ENCODE data around the gene ZNF154.
A peak's percentile ranks its signal among the peaks of the same experiment; 100 is the strongest.

The ZNF154 gene

DNA sequence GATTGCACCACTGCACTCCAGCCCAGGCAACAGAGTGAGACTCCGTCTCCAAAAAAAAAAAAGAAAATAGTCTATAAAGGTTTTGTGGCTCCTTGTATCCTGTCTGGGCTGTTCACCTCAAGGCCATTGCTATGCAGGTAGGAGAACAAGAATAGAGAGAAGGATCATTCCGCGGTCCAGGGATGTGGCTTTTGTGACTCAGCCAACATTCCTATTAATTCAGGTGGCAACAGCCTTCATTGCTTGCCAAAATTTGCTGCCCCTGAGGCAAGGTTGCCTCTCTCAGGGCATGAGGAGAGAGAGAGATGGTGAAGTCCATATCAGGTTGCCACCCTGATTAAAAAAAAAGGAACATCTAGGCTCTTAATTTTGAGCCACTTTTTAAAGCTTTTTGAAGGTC is 19.3 kb downstream of the ZNF154 start:
- H3K4ac ChIP-seq (ENCODE audit: low read depth in 1 of 2, low read length in 2 of 2) = no peak overlapping the region
- DNase-seq = no peak
- H2AFZ ChIP-seq (ENCODE audit: low read depth, low read length) = no peak overlapping the region
- H3K23ac ChIP-seq (ENCODE audit: low read length in 2 of 2) = no peak overlapping the region
- H4K8ac ChIP-seq (ENCODE audit: low read length) = no peak overlapping the region
- H2AK5ac ChIP-seq (ENCODE audit: low read length, severe bottlenecking) = no peak overlapping the region
- H3K4me2 ChIP-seq (ENCODE audit: low read length, poor library complexity, severe bottlenecking) = no peak overlapping the region
- no peak overlapping the region for H2BK120ac ChIP-seq (ENCODE audit: low read depth, low read length)
- H3K9me3 ChIP-seq (ENCODE audit: control insufficient read depth, low read length) = peaks cover 79% of the 10 kb centered on the region
- H3K27me3 ChIP-seq (ENCODE audit: control insufficient read depth in 1 of 2, insufficient read depth in 1 of 2, low read length in 2 of 2) = no peaks in the 10 kb centered on the region
- H3K4me1 ChIP-seq (ENCODE audit: control insufficient read depth, insufficient read depth, low read depth, low read length) = no peaks in the 10 kb centered on the region
- H4K91ac ChIP-seq (ENCODE audit: low read length) = no peak overlapping the region
- no peak overlapping the region for H2BK15ac ChIP-seq (ENCODE audit: low read depth, poor library complexity, severe bottlenecking)
- H3K27ac ChIP-seq (ENCODE audit: low read length, poor library complexity, severe bottlenecking) = no peak overlapping the region
- H3K14ac ChIP-seq (ENCODE audit: low read length in 2 of 2) = no peak overlapping the region
- peaks cover 47% of the 10 kb centered on the region for H3K79me1 ChIP-seq (replicated peaks; ENCODE audit: low read length, poor library complexity, severe bottlenecking)
- WGBS = 90% methylated on average over 3 of the region's 3 CpGs
- H2BK12ac ChIP-seq (ENCODE audit: low read length in 2 of 2) = no peak overlapping the region
- H3K18ac ChIP-seq (ENCODE audit: low read depth in 1 of 2, low read length in 2 of 2) = no peak overlapping the region
- H2BK5ac ChIP-seq (ENCODE audit: low read depth, low read length, poor library complexity, severe bottlenecking) = no peak overlapping the region
- H3K4me3 ChIP-seq (ENCODE audit: insufficient read depth in 1 of 2, low read depth in 1 of 2, low read length in 2 of 2) = peak overlapping the region in 1 of 2 experiments; percentile 34
- H3K36me3 ChIP-seq (ENCODE audit: control insufficient read depth in 1 of 2, insufficient read depth in 2 of 2, low read depth in 1 of 2, low read length in 2 of 2) = peaks cover 38 to 57% of the 10 kb centered on the region in 2 experiments
- no peak overlapping the region for H3K9ac ChIP-seq (ENCODE audit: low read length)

DNA sequence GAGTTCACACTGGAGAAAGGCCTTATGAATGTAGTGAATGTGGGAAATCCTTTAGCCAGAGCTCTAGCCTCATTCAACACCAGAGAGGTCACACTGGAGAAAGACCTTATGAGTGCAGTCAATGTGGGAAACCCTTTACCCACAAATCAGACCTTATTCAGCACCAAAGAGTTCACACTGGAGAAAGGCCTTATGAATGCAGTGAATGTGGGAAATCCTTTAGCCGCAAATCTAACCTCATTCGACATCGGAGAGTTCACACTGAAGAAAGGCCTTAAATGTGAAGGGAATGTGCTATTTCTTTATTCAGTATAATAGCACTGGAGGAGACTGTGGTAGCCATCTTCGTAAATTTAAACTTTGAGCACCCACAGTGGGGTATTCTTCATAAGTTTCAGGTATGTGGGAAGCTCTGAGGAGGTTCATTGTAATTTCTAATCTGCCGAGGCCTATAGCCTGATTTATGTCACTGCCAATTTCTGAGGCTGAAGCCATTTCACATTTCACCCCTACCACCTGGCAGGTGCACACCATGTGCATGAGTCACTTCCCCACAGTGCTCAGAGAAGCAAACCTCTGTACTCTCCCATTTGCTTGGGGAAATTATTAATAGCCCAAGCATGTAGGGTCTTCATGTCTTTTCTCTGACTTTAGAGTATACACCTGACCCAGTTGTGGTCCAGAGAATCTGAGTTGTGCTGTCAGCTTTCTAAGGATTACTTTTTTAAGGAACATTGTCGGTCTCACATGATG is 20.8 kb downstream of the ZNF154 start:
- Histone ChIP-seq H3K23ac (ENCODE audit: low read length in 2 of 2) (no peak overlapping the region), H3K27ac (ENCODE audit: low read length, poor library complexity, severe bottlenecking) (no peak overlapping the region), H2BK15ac (ENCODE audit: low read depth, poor library complexity, severe bottlenecking) (no peak overlapping the region), H3K4me2 (ENCODE audit: low read length, poor library complexity, severe bottlenecking) (no peak overlapping the region), H3K4me3 (ENCODE audit: insufficient read depth in 1 of 2, low read depth in 1 of 2, low read length in 2 of 2) (peak overlapping the region in 1 of 2 experiments; percentile 52), H3K79me1 (replicated peaks; ENCODE audit: low read length, poor library complexity, severe bottlenecking) (peaks cover 50% of the 10 kb centered on the region), H3K9me3 (ENCODE audit: control insufficient read depth, low read length) (peaks cover 74% of the 10 kb centered on the region), H3K36me3 (ENCODE audit: control insufficient read depth in 1 of 2, insufficient read depth in 2 of 2, low read depth in 1 of 2, low read length in 2 of 2) (peaks cover 48 to 57% of the 10 kb centered on the region in 2 experiments), H4K8ac (ENCODE audit: low read length) (no peak overlapping the region), H3K9ac (ENCODE audit: low read length) (no peak overlapping the region), H2BK5ac (ENCODE audit: low read depth, low read length, poor library complexity, severe bottlenecking) (no peak overlapping the region), H3K27me3 (ENCODE audit: control insufficient read depth in 1 of 2, insufficient read depth in 1 of 2, low read length in 2 of 2) (no peaks in the 10 kb centered on the region), H2AFZ (ENCODE audit: low read depth, low read length) (no peak overlapping the region), H3K14ac (ENCODE audit: low read length in 2 of 2) (no peak overlapping the region), H4K91ac (ENCODE audit: low read length) (no peak overlapping the region), H3K4me1 (ENCODE audit: control insufficient read depth, insufficient read depth, low read depth, low read length) (peaks cover 2% of the 10 kb centered on the region), H3K4ac (ENCODE audit: low read depth in 1 of 2, low read length in 2 of 2) (no peak overlapping the region), H2BK12ac (ENCODE audit: low read length in 2 of 2) (no peak overlapping the region), H2BK120ac (ENCODE audit: low read depth, low read length) (no peak overlapping the region), H3K18ac (ENCODE audit: low read depth in 1 of 2, low read length in 2 of 2) (no peak overlapping the region), H2AK5ac (ENCODE audit: low read length, severe bottlenecking) (no peak overlapping the region)
- 98% methylated on average over 6 of the region's 6 CpGs for WGBS
- DNase-seq = no peak

- DNase-seq = no peak
- H2AK5ac ChIP-seq (ENCODE audit: low read length, severe bottlenecking) = no peak overlapping the region
- H2BK15ac ChIP-seq (ENCODE audit: low read depth, poor library complexity, severe bottlenecking) = no peak overlapping the region
- H3K27me3 ChIP-seq (ENCODE audit: control insufficient read depth in 1 of 2, insufficient read depth in 1 of 2, low read length in 2 of 2) = no peaks in the 10 kb centered on the region
- no peak overlapping the region for H2BK12ac ChIP-seq (ENCODE audit: low read length in 2 of 2)
- no peak overlapping the region for H2AFZ ChIP-seq (ENCODE audit: low read depth, low read length)
- H3K4me2 ChIP-seq (ENCODE audit: low read length, poor library complexity, severe bottlenecking) = no peak overlapping the region
- H2BK5ac ChIP-seq (ENCODE audit: low read depth, low read length, poor library complexity, severe bottlenecking) = no peak overlapping the region
- H4K91ac ChIP-seq (ENCODE audit: low read length) = no peak overlapping the region
- H3K79me1 ChIP-seq (replicated peaks; ENCODE audit: low read length, poor library complexity, severe bottlenecking) = peaks cover 50% of the 10 kb centered on the region
- H3K27ac ChIP-seq (ENCODE audit: low read length, poor library complexity, severe bottlenecking) = no peak overlapping the region
- H2BK120ac ChIP-seq (ENCODE audit: low read depth, low read length) = no peak overlapping the region
- H3K9ac ChIP-seq (ENCODE audit: low read length) = no peak overlapping the region
- H3K4me1 ChIP-seq (ENCODE audit: control insufficient read depth, insufficient read depth, low read depth, low read length) = peaks cover 6% of the 10 kb centered on the region
- H3K18ac ChIP-seq (ENCODE audit: low read depth in 1 of 2, low read length in 2 of 2) = no peak overlapping the region
- H3K23ac ChIP-seq (ENCODE audit: low read length in 2 of 2) = no peak overlapping the region
- no peak overlapping the region for H3K14ac ChIP-seq (ENCODE audit: low read length in 2 of 2)
- H3K4ac ChIP-seq (ENCODE audit: low read depth in 1 of 2, low read length in 2 of 2) = no peak overlapping the region
- H3K4me3 ChIP-seq (ENCODE audit: insufficient read depth in 1 of 2, low read depth in 1 of 2, low read length in 2 of 2) = peak overlapping the region in 1 of 2 experiments; percentile 52
- H3K36me3 ChIP-seq (ENCODE audit: control insufficient read depth in 1 of 2, insufficient read depth in 2 of 2, low read depth in 1 of 2, low read length in 2 of 2) = peaks cover 42 to 51% of the 10 kb centered on the region in 2 experiments
- H3K9me3 ChIP-seq (ENCODE audit: control insufficient read depth, low read length) = peaks cover 70% of the 10 kb centered on the region
- WGBS = 99% methylated on average over 10 of the region's 12 CpGs
- no peak overlapping the region for H4K8ac ChIP-seq (ENCODE audit: low read length)
Measured at GRCh38 chr19:57687363-57688010, 21.5 kb downstream of the ZNF154 start.

GRCh38 chr19:57686727-57687126 is 22.3 kb downstream of the ZNF154 start:
- no peak overlapping the region for H3K9ac ChIP-seq (ENCODE audit: low read length)
- H4K91ac ChIP-seq (ENCODE audit: low read length) = no peak overlapping the region
- no peak overlapping the region for H2BK12ac ChIP-seq (ENCODE audit: low read length in 2 of 2)
- no peak overlapping the region for H3K14ac ChIP-seq (ENCODE audit: low read length in 2 of 2)
- no peak overlapping the region for H3K4me2 ChIP-seq (ENCODE audit: low read length, poor library complexity, severe bottlenecking)
- peaks cover 9% of the 10 kb centered on the region for H3K4me1 ChIP-seq (ENCODE audit: control insufficient read depth, insufficient read depth, low read depth, low read length)
- no peak overlapping the region for H3K23ac ChIP-seq (ENCODE audit: low read length in 2 of 2)
- H3K4me3 ChIP-seq (ENCODE audit: insufficient read depth in 1 of 2, low read depth in 1 of 2, low read length in 2 of 2) = peak overlapping the region in 1 of 2 experiments; percentile 52
- no peak overlapping the region for H3K27ac ChIP-seq (ENCODE audit: low read length, poor library complexity, severe bottlenecking)
- no peak for DNase-seq
- no peak overlapping the region for H2AFZ ChIP-seq (ENCODE audit: low read depth, low read length)
- no peak overlapping the region for H2BK5ac ChIP-seq (ENCODE audit: low read depth, low read length, poor library complexity, severe bottlenecking)
- no peak overlapping the region for H2BK120ac ChIP-seq (ENCODE audit: low read depth, low read length)
- H3K4ac ChIP-seq (ENCODE audit: low read depth in 1 of 2, low read length in 2 of 2) = no peak overlapping the region
- 100% methylated on average over 2 of the region's 3 CpGs for WGBS
- no peaks in the 10 kb centered on the region for H3K27me3 ChIP-seq (ENCODE audit: control insufficient read depth in 1 of 2, insufficient read depth in 1 of 2, low read length in 2 of 2)
- H2AK5ac ChIP-seq (ENCODE audit: low read length, severe bottlenecking) = no peak overlapping the region
- H3K79me1 ChIP-seq (replicated peaks; ENCODE audit: low read length, poor library complexity, severe bottlenecking) = peaks cover 53% of the 10 kb centered on the region
- no peak overlapping the region for H3K18ac ChIP-seq (ENCODE audit: low read depth in 1 of 2, low read length in 2 of 2)
- no peak overlapping the region for H2BK15ac ChIP-seq (ENCODE audit: low read depth, poor library complexity, severe bottlenecking)
- H4K8ac ChIP-seq (ENCODE audit: low read length) = no peak overlapping the region
- H3K36me3 ChIP-seq (ENCODE audit: control insufficient read depth in 1 of 2, insufficient read depth in 2 of 2, low read depth in 1 of 2, low read length in 2 of 2) = peaks cover 42 to 51% of the 10 kb centered on the region in 2 experiments
- H3K9me3 ChIP-seq (ENCODE audit: control insufficient read depth, low read length) = peaks cover 69% of the 10 kb centered on the region
